Tibial nerve (tissue), 4 donors: Measurements from ENCODE around the gene SFMBT1. TPM values are rescaled to one million over a fixed set of nuclear protein-coding genes. Genes with fewer than 3 reads are reported as not detected.

Experiments used
- DNase-seq, 2 donors: peaks; one replicate each; pipeline ENCODE4 v3.0.0-alpha.2; 2019; ENCODE audit warnings: low spot score in 2 of 2
- H3K27ac ChIP-seq, 4 donors: fragments of 200-600 bp; sonication (generic) in 3 of 4; one replicate each; pipeline ENCODE4 v1.5.1; 2017 to 2019; ENCODE audit warnings: mild to moderate bottlenecking in 1 of 4
- H3K27me3 ChIP-seq, 2 donors: fragments of 200-600 bp; sonication (generic) in 1 of 2; one replicate each; pipeline versions ENCODE4 v1.5.1 to v1.6.0; 2017 to 2019
- H3K36me3 ChIP-seq, 3 donors: fragments of 200-600 bp; sonication (generic); one replicate each; pipeline ENCODE4 v1.5.1; 2018 to 2019
- H3K4me1 ChIP-seq, 4 donors: fragments of 200-600 bp; sonication (generic) in 3 of 4; one replicate each; pipeline ENCODE4 v1.5.1; 2017 to 2019
- H3K4me3 ChIP-seq, 4 donors: fragments of 200-600 bp; sonication (generic) in 3 of 4; one replicate each; pipeline ENCODE4 v1.5.1; 2017 to 2019; ENCODE audit warnings: mild to moderate bottlenecking in 1 of 4, moderate library complexity in 1 of 4
- H3K9me3 ChIP-seq, 4 donors: fragments of 200-600 bp; sonication (generic) in 3 of 4; one replicate each; pipeline ENCODE4 v1.5.1; 2017 to 2019
- CTCF ChIP-seq, 5 experiments: fragments of 200-600 bp in 3 of 5; fragments of 450-650 bp in 2 of 5; sonication (generic) in 3 of 5; IDR thresholded peaks; one replicate each; pipeline ENCODE4 v1.5.1; 2016 to 2019; ENCODE audit warnings: antibody characterized with exemption in 5 of 5, mild to moderate bottlenecking in 3 of 5, moderate library complexity in 2 of 5
- EP300 ChIP-seq, 2 donors: sonication (generic); formaldehyde crosslinking; IDR thresholded peaks; one replicate each; pipeline ENCODE4 v1.6.1; 2017; ENCODE audit warnings: antibody characterized with exemption in 2 of 2, mild to moderate bottlenecking in 1 of 2
- POLR2A ChIP-seq, 2 donors: fragments of 450-650 bp; IDR thresholded peaks; one replicate each; pipeline ENCODE4 v1.6.1; 2017; ENCODE audit warnings: antibody characterized with exemption in 2 of 2, mild to moderate bottlenecking in 2 of 2, moderate library complexity in 2 of 2
- WGBS, 2 donors: methylation state at CpG; one replicate each; pipeline ENCODE4 v1.1.5; 2018; 5-methylcytosine and 5-hydroxymethylcytosine counted together
- total RNA-seq, 4 donors: library from RNA; depleted of rRNA; stranded (reverse); fragments of >200 nt; gene quantifications; one replicate each; pipeline ENCODE4 v1.1.0, GENCODE V29; 2016

SFMBT1 gene
- total RNA-seq, 4 donors from 2014 or later, result 15.5 to 31.2 (median 18.2) TPM

GRCh38 chr3:52962160-52962559 is 83.7 kb downstream of the SFMBT1 start:
- Histone ChIP-seq H3K27ac (no peak overlapping the region), H3K36me3 (peaks cover 0 to 17% (median 0%) of the 10 kb centered on the region in 3 donors), H3K9me3 (no peaks in the 10 kb centered on the region), H3K4me3 (no peak overlapping the region), H3K4me1 (no peaks in the 10 kb centered on the region), H3K27me3 (no peaks in the 10 kb centered on the region)
- TF ChIP-seq EP300 (IDR thresholded peaks at IDR 0.05) (no peak), CTCF (IDR thresholded peaks at IDR 0.05) (no peak), POLR2A (IDR thresholded peaks at IDR 0.05) (no peak)
- no peak for DNase-seq
- 77 to 79% methylated on average over 2 of the region's 2 CpGs for WGBS, 2 donors

GRCh38 chr3:52959773-52960172 is 86.1 kb downstream of the SFMBT1 start:
- Histone ChIP-seq H3K9me3 (no peaks in the 10 kb centered on the region), H3K4me3 (no peak overlapping the region), H3K4me1 (no peaks in the 10 kb centered on the region), H3K27ac (no peak overlapping the region), H3K36me3 (peaks cover 0 to 8% (median 0%) of the 10 kb centered on the region in 3 donors), H3K27me3 (no peaks in the 10 kb centered on the region)
- TF ChIP-seq POLR2A (IDR thresholded peaks at IDR 0.05), result no peak
- DNase-seq, result no peak
- WGBS, 2 donors, result 90 to 92% methylated on average over 2 of the region's 2 CpGs

- peaks cover 0 to 11% (median 0%) of the 10 kb centered on the region in 3 donors for H3K36me3 ChIP-seq
- H3K27me3 ChIP-seq, result no peaks in the 10 kb centered on the region
- no peak for DNase-seq
- H3K27ac ChIP-seq, result no peak overlapping the region
- H3K4me3 ChIP-seq, result no peak overlapping the region
- peaks cover 0 to 5% (median 0%) of the 10 kb centered on the region in 4 donors for H3K4me1 ChIP-seq
- no peaks in the 10 kb centered on the region for H3K9me3 ChIP-seq
- TF ChIP-seq POLR2A (IDR thresholded peaks at IDR 0.05) (no peak), EP300 (IDR thresholded peaks at IDR 0.05) (no peak), CTCF (IDR thresholded peaks at IDR 0.05) (no peak)
Measured at GRCh38 chr3:52939600-52939999, 106.3 kb downstream of the SFMBT1 start.

- H3K36me3 ChIP-seq, result peaks cover 0 to 15% (median 0%) of the 10 kb centered on the region in 3 donors
- H3K9me3 ChIP-seq, result no peaks in the 10 kb centered on the region
- TF ChIP-seq CTCF (IDR thresholded peaks at IDR 0.05) (peak; percentile 65 to 82 (median 77)), POLR2A (IDR thresholded peaks at IDR 0.05) (no peak), EP300 (IDR thresholded peaks at IDR 0.05) (no peak)
- H3K4me3 ChIP-seq, result no peak overlapping the region
- no peak overlapping the region for H3K27ac ChIP-seq
- peak; percentile 33 to 51 for DNase-seq
- no peaks in the 10 kb centered on the region for H3K27me3 ChIP-seq
- WGBS, 2 donors, result 19 to 20% methylated on average over 8 of the region's 8 CpGs
- peaks cover 0 to 5% (median 0%) of the 10 kb centered on the region in 4 donors for H3K4me1 ChIP-seq
Measured at GRCh38 chr3:52934630-52935530, 111.0 kb downstream of the SFMBT1 start.

GRCh38 chr3:52931889-52932288 is 114.0 kb downstream of the SFMBT1 start:
- Histone ChIP-seq H3K9me3 (no peaks in the 10 kb centered on the region), H3K27ac (no peak overlapping the region), H3K4me1 (peaks cover 0 to 5% (median 0%) of the 10 kb centered on the region in 4 donors), H3K4me3 (no peak overlapping the region), H3K36me3 (peaks cover 0 to 29% (median 0%) of the 10 kb centered on the region in 3 donors), H3K27me3 (no peaks in the 10 kb centered on the region)
- 83 to 90% methylated on average over 2 of the region's 2 CpGs for WGBS, 2 donors
- TF ChIP-seq EP300 (IDR thresholded peaks at IDR 0.05), result no peak
- no peak for TF ChIP-seq POLR2A (IDR thresholded peaks at IDR 0.05)
- no peak for DNase-seq

- Histone ChIP-seq H3K9me3 (no peaks in the 10 kb centered on the region), H3K27me3 (no peaks in the 10 kb centered on the region), H3K36me3 (peaks cover 0 to 29% (median 0%) of the 10 kb centered on the region in 3 donors), H3K27ac (no peak overlapping the region), H3K4me1 (peaks cover 0 to 5% (median 0%) of the 10 kb centered on the region in 4 donors), H3K4me3 (no peak overlapping the region)
- no peak for TF ChIP-seq CTCF (IDR thresholded peaks at IDR 0.05)
- TF ChIP-seq EP300 (IDR thresholded peaks at IDR 0.05), result no peak
- no peak for TF ChIP-seq POLR2A (IDR thresholded peaks at IDR 0.05)
- no peak for DNase-seq
- WGBS, 2 donors, result 87% methylated on average over 6 of the region's 6 CpGs
Measured at GRCh38 chr3:52931328-52931727, 114.5 kb downstream of the SFMBT1 start.
